Stimulated activated CD4-positive, alpha-beta T cell treated with anti-CD3 and anti-CD28 coated beads, Interleukin-2, amount 100 ng/mL, for 4 hours (primary cell): ENCODE data around the gene TP53I13.

Experiments
- DNase-seq: peaks from one replicate; pipeline ENCODE4 v3.0.0-alpha.2; 2020; ENCODE audit warnings: low read depth

The TP53I13 gene

GRCh38 chr17:29567554-29568330, 759 bp upstream of the TP53I13 start:
- peak; percentile 57 for DNase-seq

- DNase-seq: no peak
Observed at GRCh38 chr17:29569245-29569950, 897 bp downstream of the TP53I13 start.

GRCh38 chr17:29570521-29570920, 2.0 kb downstream of the TP53I13 start:
- no peak for DNase-seq

- no peak for DNase-seq
Observed at GRCh38 chr17:29571486-29571882, 3.0 kb downstream of the TP53I13 start.

- no peak for DNase-seq
Observed at GRCh38 chr17:29571883-29572681, 3.6 kb downstream of the TP53I13 start.

GRCh38 chr17:29572691-29573557, 4.4 kb downstream of the TP53I13 start:
- no peak for DNase-seq

- DNase-seq: no peak
Observed at GRCh38 chr17:29573558-29573869, 5.0 kb downstream of the TP53I13 start.

GRCh38 chr17:29573871-29574731, 5.6 kb downstream of the TP53I13 start:
- no peak for DNase-seq

- no peak for DNase-seq
Observed at GRCh38 chr17:29574732-29575510, 6.4 kb downstream of the TP53I13 start.

GRCh38 chr17:29575511-29576213, 7.2 kb downstream of the TP53I13 start:
- DNase-seq: no peak

- DNase-seq: no peak
Observed at GRCh38 chr17:29576214-29577000, 7.9 kb downstream of the TP53I13 start.

GRCh38 chr17:29577001-29577370, 8.5 kb downstream of the TP53I13 start:
- DNase-seq: no peak

GRCh38 chr17:29577385-29578211, 9.1 kb downstream of the TP53I13 start:
- DNase-seq: no peak

- no peak for DNase-seq
Observed at GRCh38 chr17:29578626-29579485, 10.4 kb downstream of the TP53I13 start.

- peak; percentile 87 for DNase-seq
Observed at GRCh38 chr17:29579866-29580771, 11.6 kb downstream of the TP53I13 start.
